Mononuclear cell (primary cell): Measurements from ENCODE around the gene CTNNA2. TPM values are rescaled to one million over a fixed set of nuclear protein-coding genes. Genes with fewer than 3 reads are reported as not detected.
"Not testable (repeated sequence)": the region's sequence is repeated elsewhere in the genome, so short reads cannot be mapped to it uniquely, and the experiment has no call there.

Source experiments
- H3K27me3 ChIP-seq: 2 replicates; pipeline ENCODE4 v1.6.0; 2011; ENCODE audit warnings: low read length, control low read depth; ENCODE audit not compliant: insufficient read depth
- H3K4me1 ChIP-seq: 2 replicates; pipeline ENCODE4 v1.5.1; 2011; ENCODE audit warnings: mild to moderate bottlenecking, low read length, control low read depth; ENCODE audit not compliant: insufficient read depth
- H3K4me3 ChIP-seq: 2 replicates; pipeline ENCODE4 v1.5.1; 2011; ENCODE audit warnings: mild to moderate bottlenecking, low read length, moderate library complexity
- H3K9me3 ChIP-seq: 2 replicates; pipeline ENCODE4 v1.5.1; 2011; ENCODE audit warnings: low read depth, mild to moderate bottlenecking, control low read depth, low read length
- total RNA-seq: library from RNA; depleted of rRNA; stranded (reverse); fragments of >200 nt; gene quantifications from one replicate; pipeline ENCODE4 v1.2.3, GENCODE V29; 2012

The CTNNA2 gene
- total RNA-seq, 1 donor: not detected

DNA sequence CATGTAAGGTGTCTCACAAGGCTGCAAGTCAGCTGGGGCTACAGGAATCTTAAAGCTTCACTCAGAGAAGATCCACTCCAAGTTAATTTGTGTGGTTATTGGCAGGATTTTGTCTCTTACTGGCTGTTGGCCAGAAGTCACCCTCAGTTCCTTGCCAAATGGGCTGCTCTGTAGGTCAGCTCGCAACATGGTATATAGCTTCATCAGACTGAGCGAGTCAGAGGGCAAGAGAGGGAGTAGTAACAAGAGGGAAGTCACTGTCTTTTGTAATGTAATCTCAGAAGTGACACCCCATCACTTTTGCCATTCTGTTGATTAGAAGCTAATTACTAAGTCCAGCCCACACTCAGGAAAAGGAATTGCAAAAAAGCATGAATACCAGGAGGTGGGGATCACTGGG lies 672.2 kb downstream of the CTNNA2 start:
- no peaks in the 10 kb centered on the region for H3K4me1 ChIP-seq
- H3K4me3 ChIP-seq: no peak overlapping the region
- H3K9me3 ChIP-seq: no peaks in the 10 kb centered on the region
- H3K27me3 ChIP-seq: no peaks in the 10 kb centered on the region

DNA sequence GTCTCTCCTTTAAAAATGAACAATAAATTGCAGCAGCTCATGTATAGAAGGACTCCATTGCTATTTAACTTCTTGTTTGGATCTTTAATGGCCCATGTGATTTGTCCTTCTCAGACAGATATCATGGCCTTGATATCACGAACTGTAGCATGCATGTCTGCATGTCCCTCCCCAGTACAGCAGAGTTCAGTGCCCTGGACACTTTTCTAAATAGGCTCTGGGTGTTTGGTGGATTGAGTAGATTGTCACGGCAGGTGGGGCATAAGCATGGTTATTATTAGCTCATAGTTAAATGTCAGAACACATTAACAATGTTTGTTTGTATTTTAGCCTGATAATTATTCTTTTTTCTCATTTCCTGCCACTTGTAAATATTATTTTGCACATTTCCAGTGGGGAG lies 673.4 kb downstream of the CTNNA2 start:
- H3K27me3 ChIP-seq: no peaks in the 10 kb centered on the region
- no peak overlapping the region for H3K4me3 ChIP-seq
- no peaks in the 10 kb centered on the region for H3K9me3 ChIP-seq
- H3K4me1 ChIP-seq: no peaks in the 10 kb centered on the region

DNA sequence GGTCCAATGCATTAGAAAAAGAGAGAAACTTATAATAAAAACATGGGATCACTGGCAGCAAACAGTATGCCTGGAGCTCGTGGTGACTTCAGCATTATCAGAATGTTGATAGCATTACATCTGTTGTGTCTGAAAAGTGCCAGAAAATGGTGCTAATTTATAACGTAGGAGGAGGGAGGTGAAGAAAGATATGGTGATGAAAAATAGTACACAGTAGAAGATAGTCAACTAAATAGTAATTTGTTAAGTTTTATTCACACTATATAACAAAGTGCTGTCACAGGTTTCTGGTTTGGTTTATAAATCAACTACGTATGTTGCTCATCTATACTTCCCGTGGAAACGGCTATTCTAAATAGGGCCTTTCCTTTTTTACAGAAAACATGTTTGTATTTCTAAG lies 674.3 kb downstream of the CTNNA2 start:
- H3K4me1 ChIP-seq: no peaks in the 10 kb centered on the region
- H3K9me3 ChIP-seq: no peaks in the 10 kb centered on the region
- no peak overlapping the region for H3K4me3 ChIP-seq
- H3K27me3 ChIP-seq: no peaks in the 10 kb centered on the region

DNA sequence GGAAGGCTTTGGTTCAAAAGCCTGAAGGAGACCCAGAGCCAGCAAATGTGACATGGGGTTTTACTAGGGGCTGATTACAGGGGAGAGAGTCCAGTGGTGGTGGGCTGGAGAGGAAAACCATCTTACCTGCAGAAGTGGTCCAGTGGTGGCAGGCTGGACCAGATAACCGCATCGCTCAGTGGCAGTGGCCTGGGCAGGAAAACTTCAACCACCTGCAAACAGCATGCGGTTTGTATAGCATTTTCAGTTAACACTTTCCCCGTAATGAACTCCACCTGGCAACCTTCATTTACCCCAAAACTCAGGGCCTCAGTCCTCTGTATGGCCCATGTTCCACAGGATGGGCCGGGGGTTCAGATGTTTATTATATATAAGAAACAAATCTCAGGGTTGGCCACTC lies 677.3 kb downstream of the CTNNA2 start:
- Histone ChIP-seq H3K9me3 (no peaks in the 10 kb centered on the region), H3K4me1 (no peaks in the 10 kb centered on the region), H3K27me3 (no peaks in the 10 kb centered on the region), H3K4me3 (no peak overlapping the region)

DNA sequence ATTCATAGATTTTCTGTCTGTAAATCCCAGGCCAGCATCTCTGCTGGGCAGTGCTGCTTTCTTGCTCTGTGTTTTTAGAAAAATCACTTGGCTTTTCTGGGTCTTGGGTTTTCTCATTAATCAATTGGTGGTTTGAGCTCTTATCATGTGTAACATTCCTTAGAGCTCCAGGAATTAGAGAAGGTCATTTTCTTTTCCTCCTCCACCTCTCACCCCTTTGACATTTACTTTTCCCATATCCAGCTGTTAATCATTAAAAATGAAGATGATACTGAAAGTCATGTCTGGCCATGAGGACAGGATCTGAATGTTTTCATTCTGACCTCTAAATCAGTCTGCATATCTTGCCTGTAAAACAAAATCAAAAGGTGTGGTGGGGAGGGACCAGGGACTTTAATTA lies 680.7 kb downstream of the CTNNA2 start:
- Histone ChIP-seq H3K4me3 (no peak overlapping the region), H3K4me1 (no peaks in the 10 kb centered on the region), H3K9me3 (no peaks in the 10 kb centered on the region), H3K27me3 (no peaks in the 10 kb centered on the region)

DNA sequence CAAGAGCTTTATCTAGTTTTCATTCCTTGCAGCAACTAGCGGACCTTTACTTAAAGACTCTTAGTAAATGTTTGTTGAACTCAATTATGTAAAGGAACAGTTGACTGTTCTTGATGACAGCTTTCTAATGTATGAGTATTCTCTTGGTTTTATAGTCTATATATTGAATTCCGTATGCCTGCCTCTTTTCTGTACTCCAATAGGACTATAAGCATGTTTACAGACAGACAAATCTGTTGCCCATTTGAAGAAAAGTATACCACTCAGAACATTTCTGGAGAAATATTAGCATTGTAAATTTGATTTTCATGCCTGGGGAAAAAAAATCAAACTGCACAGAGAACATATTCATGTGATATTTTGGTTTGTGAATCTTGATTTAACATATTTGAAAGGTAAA lies 682.2 kb downstream of the CTNNA2 start:
- H3K4me3 ChIP-seq: no peak overlapping the region
- H3K4me1 ChIP-seq: no peaks in the 10 kb centered on the region
- H3K9me3 ChIP-seq: no peaks in the 10 kb centered on the region
- H3K27me3 ChIP-seq: no peaks in the 10 kb centered on the region

DNA sequence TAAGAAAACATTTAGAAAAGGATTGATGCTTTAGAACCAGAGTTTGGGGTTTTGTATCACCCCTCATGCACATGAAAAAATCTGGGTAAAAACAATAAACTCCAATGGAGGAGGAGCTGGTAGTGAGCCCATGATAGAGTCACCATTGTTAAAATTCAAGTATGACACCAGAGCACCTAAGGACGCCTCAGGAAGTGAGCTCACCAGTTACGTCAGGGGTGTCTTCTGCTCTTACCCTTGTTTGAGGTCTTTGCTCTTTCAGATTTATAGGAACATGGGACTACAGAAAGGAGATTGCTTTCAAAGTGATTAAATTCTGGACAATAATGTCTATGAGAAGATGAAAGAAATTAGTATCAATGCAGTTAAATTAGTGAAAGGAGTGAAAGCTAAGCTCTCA lies 685.2 kb downstream of the CTNNA2 start:
- H3K4me1 ChIP-seq: no peaks in the 10 kb centered on the region
- no peaks in the 10 kb centered on the region for H3K9me3 ChIP-seq
- no peaks in the 10 kb centered on the region for H3K27me3 ChIP-seq
- H3K4me3 ChIP-seq: no peak overlapping the region

DNA sequence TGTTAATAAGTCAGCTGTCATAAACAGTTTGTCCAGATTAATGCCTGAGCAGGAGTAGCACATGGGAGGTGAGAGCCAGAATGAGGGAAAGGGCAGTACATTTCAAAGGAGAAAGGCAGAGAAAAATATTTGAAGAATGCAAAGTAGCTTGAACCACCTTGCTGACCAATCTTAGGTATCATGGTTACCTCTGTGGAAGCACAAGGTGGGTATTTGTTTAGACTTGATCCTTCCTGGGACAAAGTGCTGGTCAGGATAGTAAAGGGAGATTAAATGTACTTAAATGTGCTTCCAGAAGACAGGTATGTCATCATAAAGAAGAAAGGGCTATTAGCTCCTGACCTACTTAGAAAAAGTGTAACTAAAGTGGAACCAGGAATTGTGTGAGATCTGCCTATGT lies 686.7 kb downstream of the CTNNA2 start:
- Histone ChIP-seq H3K4me3 (no peak overlapping the region), H3K27me3 (no peaks in the 10 kb centered on the region), H3K9me3 (no peaks in the 10 kb centered on the region), H3K4me1 (no peaks in the 10 kb centered on the region)

DNA sequence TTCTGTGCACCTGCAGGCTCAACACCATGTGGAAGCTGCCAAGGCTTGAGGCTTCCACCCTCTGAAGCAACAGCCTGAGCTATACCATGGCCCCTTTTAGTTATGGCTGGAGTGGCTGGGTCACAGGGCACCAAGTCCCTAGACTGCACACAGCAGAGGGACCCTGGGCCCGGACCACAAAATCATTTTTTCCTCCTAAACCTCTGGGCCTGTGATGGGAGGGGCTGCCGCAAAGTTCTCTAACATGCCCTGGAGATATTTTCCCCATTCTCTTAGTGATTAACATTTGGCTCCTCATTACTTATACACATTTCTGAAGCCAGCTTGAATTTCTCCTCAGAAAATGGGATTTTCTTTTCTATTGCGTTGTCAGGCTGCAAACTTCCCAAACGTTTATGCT lies 691.1 kb downstream of the CTNNA2 start:
- not testable (repeated sequence) for H3K27me3 ChIP-seq, H3K4me3 ChIP-seq, H3K4me1 ChIP-seq, H3K9me3 ChIP-seq

DNA sequence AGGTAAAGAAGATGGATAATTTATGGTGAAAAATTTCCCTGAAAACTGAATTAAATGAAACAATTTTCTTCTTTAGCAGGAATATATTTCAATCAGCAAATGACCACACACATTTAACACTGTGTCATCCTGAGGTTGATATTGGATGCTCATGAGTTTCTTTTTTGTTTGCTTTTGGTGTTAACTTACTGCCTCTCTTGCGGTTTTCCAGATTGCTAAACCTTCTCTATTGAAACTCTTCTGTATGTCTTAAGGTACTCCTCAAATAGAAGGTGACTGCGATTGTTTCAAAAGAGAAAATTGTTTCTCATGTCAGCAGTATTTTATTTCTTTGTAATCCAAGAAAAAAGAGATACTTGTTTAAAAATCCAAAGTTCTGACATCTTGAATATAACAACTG lies 692.6 kb downstream of the CTNNA2 start:
- H3K4me3 ChIP-seq: no peak overlapping the region
- H3K27me3 ChIP-seq: no peaks in the 10 kb centered on the region
- no peaks in the 10 kb centered on the region for H3K4me1 ChIP-seq
- no peaks in the 10 kb centered on the region for H3K9me3 ChIP-seq

DNA sequence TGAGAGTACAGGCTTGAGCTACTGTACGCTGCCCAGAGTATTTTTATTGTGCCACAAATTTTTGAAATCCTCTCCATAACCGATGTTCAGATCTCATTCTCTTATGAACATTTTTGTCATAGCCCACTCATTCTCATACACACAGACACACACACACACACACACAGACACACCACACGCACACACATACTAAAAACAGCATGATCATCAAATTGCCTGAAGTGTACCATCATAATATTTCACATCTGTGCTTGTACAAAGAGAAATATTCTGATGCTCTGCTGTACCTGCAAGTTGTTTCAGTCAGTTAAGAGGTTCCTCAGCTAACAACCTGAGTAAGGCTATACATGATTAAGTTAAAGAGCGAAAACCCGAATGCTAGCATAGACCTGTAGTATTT lies 696.6 kb downstream of the CTNNA2 start:
- Histone ChIP-seq H3K4me3 (no peak overlapping the region), H3K9me3 (no peaks in the 10 kb centered on the region), H3K27me3 (no peaks in the 10 kb centered on the region), H3K4me1 (no peaks in the 10 kb centered on the region)

DNA sequence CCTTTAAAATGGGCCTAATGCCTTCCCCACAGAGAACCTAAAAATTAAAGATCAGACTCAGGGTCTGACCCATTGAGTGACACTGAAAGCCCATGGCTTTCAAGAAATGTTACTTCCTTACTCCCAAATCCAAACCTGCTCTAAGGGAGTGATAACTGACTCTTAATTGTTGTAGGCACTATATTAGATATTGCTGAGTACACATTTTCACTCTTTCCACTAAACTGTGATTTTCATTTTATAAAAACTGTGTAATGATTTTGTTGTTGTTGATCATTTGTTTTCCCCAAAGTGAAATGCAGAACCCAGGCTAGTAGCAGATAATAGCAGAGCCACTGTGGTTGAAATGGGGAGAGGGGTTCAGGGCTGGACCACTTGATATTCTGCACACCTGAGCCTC lies 704.6 kb downstream of the CTNNA2 start:
- H3K4me3 ChIP-seq: no peak overlapping the region
- H3K9me3 ChIP-seq: no peaks in the 10 kb centered on the region
- no peaks in the 10 kb centered on the region for H3K4me1 ChIP-seq
- H3K27me3 ChIP-seq: no peaks in the 10 kb centered on the region

DNA sequence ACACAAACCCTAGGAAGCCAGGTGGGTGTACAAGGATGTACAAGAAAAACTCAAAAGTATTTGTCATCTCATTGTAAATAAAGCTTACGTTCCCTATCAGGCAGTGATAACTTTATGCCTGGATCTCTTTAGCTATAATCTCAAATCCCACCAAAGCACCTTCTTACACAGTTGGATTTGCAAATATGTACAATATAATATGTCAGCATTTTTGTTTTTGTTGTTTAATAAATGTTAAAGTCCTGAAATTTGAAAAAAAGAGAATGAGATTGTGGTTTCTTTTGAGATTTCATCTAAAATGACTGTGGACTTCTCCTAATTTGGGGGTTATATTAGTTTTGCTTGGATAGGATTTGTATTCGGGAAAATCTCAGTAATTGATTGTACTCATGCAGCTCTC lies 709.8 kb downstream of the CTNNA2 start:
- Histone ChIP-seq H3K9me3 (no peaks in the 10 kb centered on the region), H3K4me1 (no peaks in the 10 kb centered on the region), H3K4me3 (no peak overlapping the region), H3K27me3 (no peaks in the 10 kb centered on the region)

DNA sequence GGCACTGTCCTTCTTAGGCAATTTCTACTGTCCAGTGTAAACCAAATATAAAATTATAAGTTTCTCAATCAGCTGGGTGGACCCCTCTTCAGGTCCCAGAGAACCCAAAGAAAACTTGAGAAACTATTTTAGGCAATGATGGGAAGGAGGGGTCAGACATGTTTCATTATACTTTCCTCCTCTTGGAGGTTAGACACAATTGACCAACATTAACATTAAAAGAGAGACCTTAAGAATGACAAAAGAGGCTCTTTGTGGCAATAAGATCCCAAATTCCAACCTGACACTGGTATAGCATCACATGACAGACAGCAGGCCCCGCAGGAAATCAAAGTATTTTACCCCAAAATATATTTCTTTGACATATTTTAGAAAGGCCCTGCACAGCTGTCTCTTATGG lies 718.6 kb downstream of the CTNNA2 start:
- no peaks in the 10 kb centered on the region for H3K27me3 ChIP-seq
- no peaks in the 10 kb centered on the region for H3K9me3 ChIP-seq
- no peaks in the 10 kb centered on the region for H3K4me1 ChIP-seq
- H3K4me3 ChIP-seq: no peak overlapping the region

DNA sequence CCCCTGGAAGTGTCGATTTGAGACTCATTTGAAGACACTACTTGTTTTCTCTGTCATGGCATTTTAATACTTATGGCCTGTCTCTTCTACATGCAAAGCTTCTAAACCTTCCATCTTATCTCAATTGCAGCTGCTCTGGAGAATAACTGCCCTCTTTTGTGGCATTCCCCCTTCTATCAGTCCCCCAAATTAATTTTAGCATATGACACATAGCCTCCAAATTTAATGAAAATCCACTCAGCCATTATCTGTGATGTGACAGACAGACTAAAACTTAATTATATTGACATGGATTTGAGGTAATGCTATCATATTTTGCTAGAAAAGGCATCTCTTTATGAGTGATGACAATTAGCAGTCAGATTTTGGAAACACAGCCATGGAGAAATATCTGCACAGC lies 720.5 kb downstream of the CTNNA2 start:
- H3K4me1 ChIP-seq: no peaks in the 10 kb centered on the region
- H3K27me3 ChIP-seq: no peaks in the 10 kb centered on the region
- H3K9me3 ChIP-seq: no peaks in the 10 kb centered on the region
- no peak overlapping the region for H3K4me3 ChIP-seq

DNA sequence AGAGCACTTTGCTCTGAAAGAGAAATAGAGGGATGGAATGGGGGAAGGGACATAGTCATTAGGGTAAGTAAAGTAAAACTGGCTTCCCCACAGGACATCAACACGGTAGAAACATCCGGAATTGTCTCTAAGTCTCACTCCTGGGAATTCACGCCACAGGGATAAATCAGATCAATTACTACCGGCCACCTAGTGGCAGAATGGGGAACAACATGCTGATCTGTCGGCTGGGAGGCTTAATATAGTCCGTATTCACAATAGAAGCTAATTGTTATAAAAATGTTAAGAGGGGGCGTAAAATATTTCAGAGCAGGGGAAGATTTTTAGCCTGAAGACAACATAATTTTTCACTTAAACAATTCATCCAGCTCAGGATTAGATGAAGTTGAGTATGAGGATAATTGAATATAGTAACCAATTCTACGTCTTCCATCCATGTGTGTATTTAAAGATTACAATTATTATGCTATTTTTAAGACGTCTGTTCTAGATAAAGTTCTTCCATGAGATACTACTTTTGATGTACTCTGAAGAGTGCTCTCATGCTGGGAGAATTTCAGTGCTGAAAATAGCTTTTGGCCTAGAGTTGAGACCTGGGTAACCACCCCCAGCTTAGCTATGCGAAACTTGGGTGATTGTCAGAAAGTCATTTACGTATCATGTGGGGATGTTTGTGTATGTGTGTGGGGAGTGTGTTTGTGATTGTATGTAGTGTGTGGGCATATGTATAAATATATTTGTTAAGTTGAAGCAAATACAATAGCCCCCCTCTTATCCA lies 726.0 kb downstream of the CTNNA2 start:
- Histone ChIP-seq H3K4me3 (no peak overlapping the region), H3K27me3 (no peaks in the 10 kb centered on the region), H3K9me3 (no peaks in the 10 kb centered on the region), H3K4me1 (no peaks in the 10 kb centered on the region)
